GM12878 (cell line): ENCODE results near the gene PIWIL4.

Experiments
- CREB1 ChIP-seq: IDR thresholded peaks from 2 replicates; pipeline ENCODE4 v1.6.1; 2012; ENCODE audit warnings: low read depth, mild to moderate bottlenecking, inconsistent platforms
- CTCF ChIP-seq, 3 experiments: IDR thresholded peaks in 2 of 3; conservative IDR thresholded peaks in 1 of 3; 2 replicates each; pipeline ENCODE4 v1.5.1; 2011; ENCODE audit warnings: low read depth in 3 of 3, low read length in 3 of 3, mild to moderate bottlenecking in 3 of 3, control low read depth in 2 of 3, moderate library complexity in 2 of 3, inconsistent platforms in 1 of 3, mixed read lengths in 1 of 3; ENCODE audit not compliant: control insufficient read depth in 2 of 3, insufficient read depth in 1 of 3; ENCODE audit errors: extremely low read depth in 1 of 3
- EP300 ChIP-seq, 2 experiments: fragments of 150-350 bp in 1 of 2; IDR thresholded peaks; 2 replicates each; pipeline ENCODE4 v1.6.1; 2011 to 2012; ENCODE audit warnings: low read depth in 2 of 2, low read length in 2 of 2, borderline replicate concordance in 1 of 2, improper control_type of control experiment in 1 of 2, inconsistent platforms in 1 of 2; ENCODE audit not compliant: control insufficient read depth in 1 of 2
- HDAC2 ChIP-seq: fragments of 200-600 bp; sonication (generic); IDR thresholded peaks from 2 replicates; pipeline ENCODE4 v1.6.1; 2017
- MAX ChIP-seq: IDR thresholded peaks from 2 replicates; pipeline ENCODE4 v1.6.1; 2012; ENCODE audit warnings: low read depth, low read length, improper control_type of control experiment
- MYC ChIP-seq: IDR thresholded peaks from 2 replicates; pipeline ENCODE4 v1.6.1; 2011; ENCODE audit warnings: mild to moderate bottlenecking, low read length, moderate library complexity, inconsistent platforms; ENCODE audit not compliant: insufficient read depth, insufficient replicate concordance, insufficient read length, severe bottlenecking
- NBN ChIP-seq: fragments of 450-650 bp; IDR thresholded peaks from 2 replicates; pipeline ENCODE4 v1.6.1; 2016
- TAF1 ChIP-seq: IDR thresholded peaks from 2 replicates; pipeline ENCODE4 v1.6.1; 2011; ENCODE audit warnings: mild to moderate bottlenecking, low read depth, low read length, borderline replicate concordance
- YY1 ChIP-seq: IDR thresholded peaks from 2 replicates; pipeline ENCODE4 v1.6.1; 2011; ENCODE audit warnings: low read depth, mild to moderate bottlenecking, low read length
- ZBTB4 ChIP-seq: fragments of 450-650 bp; formaldehyde crosslinking; IDR thresholded peaks from 2 replicates; pipeline ENCODE4 v1.4.0; 2022; ENCODE audit warnings: mild to moderate bottlenecking, moderate library complexity
- ZSCAN29 ChIP-seq: fragments of 450-650 bp; IDR thresholded peaks from 2 replicates; pipeline ENCODE4 v1.6.1; 2017; ENCODE audit warnings: mild to moderate bottlenecking, moderate library complexity

- TF ChIP-seq HDAC2 (no peak), CTCF (IDR thresholded peaks at IDR 0.05 in 2 of 3, conservative IDR thresholded peaks at IDR 0.05 in 1 of 3; ENCODE audit: control insufficient read depth in 2 of 3, extremely low read depth in 1 of 3, insufficient read depth in 1 of 3, low read depth in 3 of 3, low read length in 3 of 3) (no peak), MAX (no peak), TAF1 (no peak), CREB1 (no peak), ZSCAN29 (no peak), NBN (no peak), YY1 (no peak), MYC (no peak), EP300 (IDR thresholded peaks at IDR 0.05; ENCODE audit: borderline replicate concordance in 1 of 2, control insufficient read depth in 1 of 2, low read depth in 2 of 2, low read length in 2 of 2) (no peak), ZBTB4 (CRISPR knock-in tag) (no peak)
These were observed 17.8 kb downstream of the PIWIL4 start for GRCh38 chr11:94584978-94585377.
